Measurements from ENCODE around the gene SCYGR3. TPM values are rescaled to one million over a fixed set of nuclear protein-coding genes. Genes with fewer than 3 reads are reported as not detected.

The SCYGR3 gene
- total and polyA plus RNA-seq, 2 experiments from 2014 or later: not detected

- TF ChIP-seq CTCF (conservative IDR thresholded peaks at IDR 0.05; ENCODE audit: low read depth in 2 of 2): no peak
- TF ChIP-seq ZNF462 (CRISPR knock-in tag; IDR thresholded peaks at IDR 0.05): no peak
- TF ChIP-seq REST (IDR thresholded peaks at IDR 0.05; ENCODE audit: unreplicated experiment): no peak
- TF ChIP-seq ETS1 (IDR thresholded peaks at IDR 0.05): no peak
- no peak for TF ChIP-seq JUNB (IDR thresholded peaks at IDR 0.05; ENCODE audit: unreplicated experiment)
- no peak for TF ChIP-seq EZH2phosphoT487 (IDR thresholded peaks at IDR 0.05; ENCODE audit: unreplicated experiment)
- TF ChIP-seq NANOG (IDR thresholded peaks at IDR 0.05; ENCODE audit: borderline replicate concordance): no peak
- TF ChIP-seq CREB1 (CRISPR knock-in tag; IDR thresholded peaks at IDR 0.05; ENCODE audit: low read depth): no peak
- no peak for TF ChIP-seq EZH2 (IDR thresholded peaks at IDR 0.05; ENCODE audit: low read depth, unreplicated experiment)
- no peak for TF ChIP-seq STAT1 (IDR thresholded peaks at IDR 0.05; ENCODE audit: unreplicated experiment)
- TF ChIP-seq POLR2AphosphoS5 (IDR thresholded peaks at IDR 0.05; ENCODE audit: low read depth): no peak
- TF ChIP-seq ZNF331 (CRISPR knock-in tag; IDR thresholded peaks at IDR 0.05; ENCODE audit: low read depth): no peak
- TF ChIP-seq ZNF114 (CRISPR knock-in tag; IDR thresholded peaks at IDR 0.05): no peak
- Histone ChIP-seq H3K36me3 (ENCODE audit: insufficient read depth) (no peaks in the 10 kb centered on the region), H3K9me2 (ENCODE audit: insufficient read depth) (no peaks in the 10 kb centered on the region), H2AFZ (peak overlapping the region; percentile 8; the same call in 1 of the 2 replicates), H3F3A (replicated peaks; ENCODE audit: low read depth) (no peaks in the 10 kb centered on the region), H3K27me3 (ENCODE audit: insufficient read depth) (no peaks in the 10 kb centered on the region), H3K4me3 (no peak overlapping the region), H3K4me2 (no peak overlapping the region), H3K27ac (ENCODE audit: low read depth) (no peak overlapping the region), H3K4me1 (ENCODE audit: insufficient read depth) (no peaks in the 10 kb centered on the region), H3K79me2 (replicated peaks; ENCODE audit: insufficient read depth) (no peaks in the 10 kb centered on the region), H4K20me1 (replicated peaks; ENCODE audit: insufficient read depth) (no peaks in the 10 kb centered on the region)
- H3K4me1 Mint-ChIP-seq: no peaks in the 10 kb centered on the region
- H3K27me3 Mint-ChIP-seq (ENCODE audit: insufficient read depth, low read depth, poor library complexity): peaks cover 4% of the 10 kb centered on the region
- H3K9me3 Mint-ChIP-seq: no peaks in the 10 kb centered on the region
- H3K36me3 Mint-ChIP-seq (ENCODE audit: low read depth): no peaks in the 10 kb centered on the region
- H3K4me3 Mint-ChIP-seq: no peak overlapping the region
- H3K27ac Mint-ChIP-seq: no peak overlapping the region; the same call in 1 of the 2 replicates
- DNase-seq (ENCODE audit: low spot score): no peak
- ATAC-seq: no peak
Measured at GRCh38 chr2:227629435-227629834, 14.8 kb upstream of the SCYGR3 start.

All from GM23338 (cell line).